ENCODE results near the gene FBXL16. TPM values are rescaled to one million over a fixed set of nuclear protein-coding genes. Genes with fewer than 3 reads are reported as not detected.

Gene FBXL16
- total RNA-seq, 1 donor from 2014 or later = 0.40 TPM

DNA sequence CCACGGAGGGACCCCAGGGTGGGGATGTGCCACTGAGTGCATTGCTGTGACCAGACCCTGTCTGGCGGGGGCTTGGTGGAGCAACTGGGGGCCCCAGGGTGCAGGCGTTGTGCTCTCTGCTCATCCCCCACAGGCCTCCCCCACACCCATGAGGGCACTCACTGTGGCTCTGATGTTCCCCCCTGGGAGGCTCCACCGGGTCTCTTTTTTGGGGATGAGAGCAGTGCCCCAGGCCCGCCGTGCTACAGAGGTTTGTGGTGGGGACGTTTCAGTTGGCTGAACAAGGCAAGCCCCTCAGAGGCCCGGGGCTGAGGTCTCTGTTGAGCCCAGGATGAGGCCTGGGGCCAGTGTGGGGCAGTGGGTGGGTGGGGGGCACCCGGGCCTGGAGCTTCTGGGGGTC lies 18.1 kb upstream of the FBXL16 start:
- no peak for DNase-seq (ENCODE audit: low read depth)

DNA sequence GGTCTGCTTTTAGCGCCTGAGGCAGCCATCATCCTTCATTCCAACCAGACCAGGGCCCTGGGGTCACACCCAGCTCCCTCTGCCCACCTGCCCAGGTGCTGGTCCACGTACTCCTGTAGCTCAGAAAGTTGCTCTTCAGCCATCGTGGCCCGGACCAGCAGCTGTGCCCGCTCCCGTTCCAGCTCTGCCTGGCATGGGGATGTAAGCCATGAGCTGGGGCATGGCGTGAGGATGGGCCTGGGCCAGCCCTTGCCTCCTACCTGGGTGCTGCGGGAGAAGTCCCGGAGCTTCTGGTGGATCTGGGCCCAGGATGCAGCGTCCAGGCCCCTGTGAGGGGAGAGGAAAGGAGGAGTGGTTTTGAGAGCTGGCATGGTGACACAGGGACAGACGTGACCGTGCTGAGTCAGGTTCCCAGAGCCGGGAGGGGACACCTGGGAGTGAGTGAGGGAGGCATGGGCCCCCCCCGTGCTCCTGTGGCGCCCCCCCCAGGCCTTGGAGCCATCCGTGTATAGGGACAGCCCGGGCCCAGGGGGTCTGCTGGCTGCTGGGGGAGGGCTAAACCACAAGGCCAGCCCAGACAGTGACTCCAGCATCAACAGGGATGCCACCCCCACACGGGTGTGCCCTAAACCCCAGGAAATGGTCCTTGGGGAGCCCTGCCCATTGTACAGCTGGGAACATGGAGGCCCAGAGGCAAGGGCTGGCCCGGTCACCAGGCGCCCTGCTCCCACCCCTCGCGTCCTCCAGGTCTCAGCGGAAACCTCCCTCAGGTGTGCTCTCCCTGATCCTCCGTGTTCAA lies 17.4 kb upstream of the FBXL16 start:
- DNase-seq (ENCODE audit: low read depth) = no peak

- no peak for DNase-seq (ENCODE audit: low read depth)
These were observed 16.4 kb upstream of the FBXL16 start for GRCh38 chr16:721765-722540.

DNA sequence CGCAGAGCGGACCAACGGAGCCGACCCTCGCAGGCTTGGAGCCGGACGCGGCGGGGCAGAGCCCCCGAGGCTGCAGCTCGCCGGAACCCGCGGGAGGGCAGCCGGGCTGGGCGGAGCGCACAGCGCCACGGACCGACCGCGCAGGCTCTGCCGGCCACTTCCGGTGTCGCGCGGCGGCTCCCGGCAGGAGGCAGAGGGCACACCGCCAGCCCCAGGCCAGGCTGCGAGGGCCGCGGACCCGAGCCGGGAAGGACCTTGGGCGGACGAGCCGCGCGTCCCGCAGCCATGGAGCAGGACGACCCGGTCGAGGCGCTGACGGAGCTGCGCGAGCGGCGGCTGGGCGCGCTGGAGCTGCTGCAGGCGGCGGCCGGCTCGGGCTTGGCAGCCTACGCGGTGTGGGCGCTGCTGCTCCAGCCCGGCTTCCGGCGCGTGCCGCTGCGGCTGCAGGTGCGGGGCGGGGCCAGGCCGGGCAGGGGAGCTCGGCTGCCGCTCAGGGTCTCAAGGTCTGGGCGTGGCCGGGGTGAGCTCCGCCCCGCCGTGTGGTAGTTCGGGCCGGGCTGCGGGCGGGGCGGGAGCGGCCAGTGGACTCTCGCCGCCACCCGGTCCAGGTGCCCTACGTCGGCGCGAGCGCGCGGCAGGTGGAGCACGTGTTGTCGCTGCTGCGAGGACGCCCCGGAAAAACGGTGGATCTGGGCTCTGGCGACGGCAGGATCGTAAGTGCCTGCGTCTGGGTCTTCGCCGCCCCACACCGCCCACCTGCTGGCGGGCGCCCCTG lies 15.6 kb upstream of the FBXL16 start, which contains the start of gene ANTKMT:
TSS of gene ANTKMT (plus strand) at position 157 of the 775 bp plus-strand sequence. CDS start at position 286, 129 bp downstream.
- DNase-seq (ENCODE audit: low read depth) = peak; percentile 44

GRCh38 chr16:720447-720989 lies 14.9 kb upstream of the FBXL16 start:
- DNase-seq (ENCODE audit: low read depth) = peak; percentile 31

GRCh38 chr16:719815-720446 lies 14.3 kb upstream of the FBXL16 start:
- DNase-seq (ENCODE audit: low read depth) = peak; percentile 23

GRCh38 chr16:718922-719321 lies 13.3 kb upstream of the FBXL16 start:
- no peak for DNase-seq (ENCODE audit: low read depth)

DNA sequence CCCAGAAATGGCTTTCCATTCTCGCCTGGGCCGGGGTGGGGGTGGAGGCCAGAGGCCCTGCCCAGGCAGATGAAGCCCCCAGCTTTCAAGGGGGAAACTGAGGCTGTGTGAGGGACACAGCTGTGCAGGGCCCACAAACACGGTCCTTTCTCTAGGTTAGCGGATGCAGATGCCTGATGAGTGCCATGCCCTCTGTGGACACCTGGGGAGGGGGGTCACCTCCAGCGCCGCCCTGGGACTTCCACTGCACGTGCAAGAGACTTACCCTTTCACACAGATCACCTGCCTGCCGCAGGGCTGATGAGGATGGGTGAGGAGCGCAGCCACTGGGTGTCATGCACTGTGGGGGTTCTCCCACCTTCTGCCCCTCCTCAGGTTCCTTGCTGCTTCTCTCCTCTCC lies 12.8 kb upstream of the FBXL16 start:
- no peak for DNase-seq (ENCODE audit: low read depth)

DNA sequence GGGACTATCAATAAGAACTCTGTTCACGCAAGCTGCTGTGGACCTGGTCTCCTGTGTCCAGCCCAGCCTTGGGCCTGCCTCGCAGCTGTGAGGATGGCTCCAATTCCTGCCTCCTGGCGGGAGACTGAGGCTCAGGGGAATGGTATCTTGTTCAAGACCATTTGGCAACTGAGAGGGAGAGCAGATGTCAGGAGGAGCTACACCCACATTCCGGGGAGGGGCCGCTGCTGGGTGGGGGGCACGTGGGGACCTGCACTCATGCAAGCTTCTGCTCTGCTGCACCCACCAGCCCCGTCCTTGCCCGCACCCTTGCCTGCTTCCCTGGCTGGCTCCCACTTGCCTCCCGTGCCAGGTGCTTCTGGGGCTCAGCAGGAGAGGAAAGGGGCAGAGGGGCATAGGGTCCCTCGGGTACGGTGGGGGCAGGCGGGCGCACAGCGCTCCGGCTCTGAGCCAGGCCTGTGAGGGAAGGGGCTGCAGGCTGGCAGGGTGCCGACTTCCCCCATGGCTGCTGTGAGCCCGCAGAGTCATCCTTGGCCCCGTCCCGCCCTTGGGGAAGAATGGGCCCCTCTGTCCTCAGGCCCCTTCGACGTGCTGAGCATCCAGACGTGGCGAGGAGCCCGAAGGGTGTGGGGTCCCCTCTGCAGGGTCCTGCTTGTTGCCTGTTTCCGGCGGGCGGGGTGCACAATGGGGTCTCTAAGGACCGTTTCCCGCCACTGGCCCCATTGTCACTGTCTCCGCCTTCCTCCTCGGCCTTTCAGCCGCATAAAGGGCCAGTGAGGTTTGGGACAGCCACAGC lies 12.0 kb upstream of the FBXL16 start:
- no peak for DNase-seq (ENCODE audit: low read depth)

GRCh38 chr16:716768-717325 lies 11.2 kb upstream of the FBXL16 start:
- DNase-seq (ENCODE audit: low read depth) = no peak

GRCh38 chr16:716200-716568 lies 10.6 kb upstream of the FBXL16 start:
- DNase-seq (ENCODE audit: low read depth) = peak; percentile 35

DNA sequence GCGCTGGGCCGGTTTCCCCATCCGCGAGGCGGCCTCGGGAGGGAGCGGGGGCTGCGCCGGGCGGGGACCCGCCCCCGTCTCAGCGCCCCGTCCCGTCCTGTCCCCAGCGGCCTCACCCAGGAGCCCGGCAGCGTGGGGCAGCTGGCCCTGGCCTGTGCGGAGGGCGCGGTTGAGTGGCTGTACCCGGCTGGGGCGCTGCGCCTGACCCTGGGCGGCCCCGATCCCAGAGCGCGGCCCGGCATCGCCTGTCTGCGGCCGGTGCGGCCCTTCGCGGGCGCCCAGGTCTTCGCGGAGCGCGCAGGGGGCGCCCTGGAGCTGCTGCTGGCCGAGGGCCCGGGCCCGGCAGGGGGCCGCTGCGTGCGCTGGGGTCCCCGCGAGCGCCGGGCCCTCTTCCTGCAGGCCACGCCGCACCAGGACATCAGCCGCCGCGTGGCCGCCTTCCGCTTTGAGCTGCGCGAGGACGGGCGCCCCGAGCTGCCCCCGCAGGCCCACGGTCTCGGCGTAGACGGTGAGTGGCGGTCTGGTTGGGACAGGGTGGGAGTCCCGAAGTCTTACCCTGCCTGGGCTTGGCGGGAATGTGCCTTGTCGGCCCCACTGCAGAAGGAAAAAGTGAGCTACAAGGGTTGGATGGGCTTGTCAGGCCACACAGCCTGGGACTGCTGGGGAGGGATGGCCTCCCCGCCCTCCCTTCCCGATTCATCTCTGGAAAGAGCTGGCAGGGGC lies 10.0 kb upstream of the FBXL16 start:
- no peak for DNase-seq (ENCODE audit: low read depth)

- DNase-seq (ENCODE audit: low read depth) = peak; percentile 30
These were observed 9.2 kb upstream of the FBXL16 start, which contains the start of gene METRN for GRCh38 chr16:714558-715476. TSS of gene METRN (plus strand) at chr16:715118. CDS start at chr16:715290, 172 bp downstream.

GRCh38 chr16:714079-714478 lies 8.5 kb upstream of the FBXL16 start:
- DNase-seq (ENCODE audit: low read depth) = no peak

DNA sequence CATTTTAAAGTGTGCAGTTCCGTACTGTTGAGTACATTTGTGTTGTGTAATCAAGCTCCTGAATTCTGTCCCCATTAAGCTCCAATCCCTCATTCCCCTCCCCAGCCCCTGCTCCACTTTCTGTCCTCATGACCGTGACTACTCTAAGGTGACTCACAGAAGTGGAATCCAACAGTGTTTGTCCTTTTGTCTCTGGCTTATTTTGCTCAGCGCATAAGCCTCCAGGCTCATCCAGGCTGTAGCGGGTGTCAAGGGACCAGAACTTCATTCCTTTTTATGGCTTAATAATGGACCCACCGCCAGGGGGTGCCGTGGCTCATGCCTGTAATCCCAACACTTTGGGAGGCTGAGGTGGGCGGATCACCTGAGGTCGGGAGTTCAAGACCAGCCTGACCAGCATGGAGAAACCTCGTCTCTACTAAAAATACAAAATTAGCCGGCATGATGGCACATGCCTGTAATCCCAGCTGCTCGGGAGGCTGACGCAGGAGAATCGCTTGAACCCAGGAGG lies 7.2 kb upstream of the FBXL16 start:
- DNase-seq (ENCODE audit: low read depth) = peak; percentile 98

DNA sequence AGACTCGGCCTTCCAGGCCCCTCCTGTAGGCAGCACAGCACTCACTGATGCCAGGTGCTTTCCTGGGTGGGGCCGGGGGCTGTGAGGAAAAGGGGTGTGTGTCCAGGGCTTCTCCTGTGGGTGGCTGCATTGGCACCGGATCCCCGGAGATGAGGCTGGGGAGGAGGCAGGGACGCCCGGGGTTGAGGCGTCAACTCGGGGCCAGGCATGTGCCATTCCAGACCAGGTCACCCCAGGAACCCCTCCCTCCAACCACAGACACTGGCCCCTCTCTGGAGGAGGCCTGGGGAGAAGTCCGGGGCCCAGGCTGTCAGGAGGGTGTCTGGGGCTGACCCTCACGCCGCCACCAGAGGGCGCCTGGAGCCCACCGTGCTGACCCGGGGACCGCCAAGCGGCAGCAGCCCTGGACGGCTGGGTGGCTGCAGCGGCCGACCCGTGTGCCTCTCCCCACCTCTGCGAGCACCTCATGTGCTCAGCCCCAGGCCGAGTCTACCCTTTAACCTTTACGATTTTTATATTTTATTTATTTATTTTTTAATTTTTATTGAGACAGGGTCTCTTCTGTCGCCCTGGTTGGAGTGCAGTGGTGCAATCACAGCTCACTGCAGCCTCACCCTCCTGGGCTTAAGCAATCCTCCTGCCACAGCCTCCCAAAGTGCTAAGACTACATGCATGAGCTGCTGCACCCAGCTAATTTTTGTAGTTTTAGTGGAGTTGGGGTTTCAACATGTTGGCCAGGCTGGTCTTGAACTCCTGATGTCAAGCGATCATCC lies 6.1 kb upstream of the FBXL16 start:
- DNase-seq (ENCODE audit: low read depth) = peak; percentile 15

GRCh38 chr16:711084-711483 lies 5.5 kb upstream of the FBXL16 start:
- DNase-seq (ENCODE audit: low read depth) = no peak

All from renal cortical epithelial cell (primary cell).